Right atrium auricular region (tissue), 2 donors: ENCODE results near the gene CASP5. TPM values are rescaled to one million over a fixed set of nuclear protein-coding genes. Genes with fewer than 3 reads are reported as not detected.

Experiments used
- DNase-seq: peaks from one replicate; pipeline ENCODE4 v3.0.0-alpha.2; 2019; ENCODE audit warnings: low spot score
- H3K27ac ChIP-seq, 2 donors: fragments of 200-600 bp; sonication (generic); 1 replicate in 1 of 2; 2 replicates in 1 of 2; pipeline ENCODE4 v1.5.1; 2016 to 2019
- H3K27me3 ChIP-seq, 2 donors: fragments of 200-600 bp; sonication (generic); one replicate each; pipeline versions ENCODE4 v1.5.1 to v1.6.0; 2017 to 2019
- H3K36me3 ChIP-seq: fragments of 200-600 bp; sonication (generic); one replicate; pipeline ENCODE4 v1.5.1; 2016
- H3K4me1 ChIP-seq, 2 donors: fragments of 200-600 bp; sonication (generic); one replicate each; pipeline versions ENCODE4 v1.5.1 to v1.6.0; 2017 to 2019
- H3K4me3 ChIP-seq, 2 donors: fragments of 200-600 bp; sonication (generic); 1 replicate in 1 of 2; 2 replicates in 1 of 2; pipeline ENCODE4 v1.5.1; 2017 to 2019; ENCODE audit warnings: mild to moderate bottlenecking in 1 of 2, moderate library complexity in 1 of 2
- H3K9me3 ChIP-seq, 2 donors: fragments of 200-600 bp; sonication (generic); one replicate each; pipeline ENCODE4 v1.5.1; 2019
- total RNA-seq, 2 donors: library from RNA; depleted of rRNA; stranded (reverse); fragments of >200 nt; gene quantifications; one replicate each; pipeline ENCODE4 v1.1.0, GENCODE V29; 2016
- TF ChIP-seq, protein P1 (sequence below), 2 donors: fragments of 200-600 bp; sonication (generic); IDR thresholded peaks; one replicate each; pipeline ENCODE4 v1.5.1; 2019; ENCODE audit warnings: antibody characterized with exemption in 2 of 2

CASP5 gene
- total RNA-seq, 2 donors from 2014 or later = not detected

- peak overlapping the region; percentile 52 to 53 for H3K4me3 ChIP-seq
- H3K36me3 ChIP-seq = no peaks in the 10 kb centered on the region
- no peaks in the 10 kb centered on the region for H3K27me3 ChIP-seq
- peaks cover 0 to 15% of the 10 kb centered on the region in 2 donors for H3K9me3 ChIP-seq
- H3K27ac ChIP-seq = peak overlapping the region; percentile 79 to 81
- DNase-seq = peak; percentile 70
- H3K4me1 ChIP-seq = peaks cover 0 to 15% of the 10 kb centered on the region in 2 donors
- TF ChIP-seq, protein P1, sequence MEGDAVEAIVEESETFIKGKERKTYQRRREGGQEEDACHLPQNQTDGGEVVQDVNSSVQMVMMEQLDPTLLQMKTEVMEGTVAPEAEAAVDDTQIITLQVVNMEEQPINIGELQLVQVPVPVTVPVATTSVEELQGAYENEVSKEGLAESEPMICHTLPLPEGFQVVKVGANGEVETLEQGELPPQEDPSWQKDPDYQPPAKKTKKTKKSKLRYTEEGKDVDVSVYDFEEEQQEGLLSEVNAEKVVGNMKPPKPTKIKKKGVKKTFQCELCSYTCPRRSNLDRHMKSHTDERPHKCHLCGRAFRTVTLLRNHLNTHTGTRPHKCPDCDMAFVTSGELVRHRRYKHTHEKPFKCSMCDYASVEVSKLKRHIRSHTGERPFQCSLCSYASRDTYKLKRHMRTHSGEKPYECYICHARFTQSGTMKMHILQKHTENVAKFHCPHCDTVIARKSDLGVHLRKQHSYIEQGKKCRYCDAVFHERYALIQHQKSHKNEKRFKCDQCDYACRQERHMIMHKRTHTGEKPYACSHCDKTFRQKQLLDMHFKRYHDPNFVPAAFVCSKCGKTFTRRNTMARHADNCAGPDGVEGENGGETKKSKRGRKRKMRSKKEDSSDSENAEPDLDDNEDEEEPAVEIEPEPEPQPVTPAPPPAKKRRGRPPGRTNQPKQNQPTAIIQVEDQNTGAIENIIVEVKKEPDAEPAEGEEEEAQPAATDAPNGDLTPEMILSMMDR (IDR thresholded peaks at IDR 0.05) = no peak
Observed at GRCh38 chr11:104968856-104969776, 53.9 kb downstream of the CASP5 start.

- no peak for DNase-seq
- Histone ChIP-seq H3K27ac (peak within 1 kb of the TSS; percentile 79 to 81), H3K4me3 (peak within 1 kb of the TSS; percentile 52 to 53), H3K4me1 (peaks cover 0 to 15% of the 10 kb centered on the region in 2 donors), H3K36me3 (no peaks in the 10 kb centered on the region), H3K9me3 (peaks cover 0 to 9% of the 10 kb centered on the region in 2 donors), H3K27me3 (no peaks in the 10 kb centered on the region)
- TF ChIP-seq, protein P1 (IDR thresholded peaks at IDR 0.05) = no peak
Observed at GRCh38 chr11:104968355-104968855, 54.6 kb downstream of the CASP5 start, which contains the start of gene CASP4. CASP4 (minus strand) TSS chr11:104968574; CDS start chr11:104968525, 49 bp downstream.

DNA sequence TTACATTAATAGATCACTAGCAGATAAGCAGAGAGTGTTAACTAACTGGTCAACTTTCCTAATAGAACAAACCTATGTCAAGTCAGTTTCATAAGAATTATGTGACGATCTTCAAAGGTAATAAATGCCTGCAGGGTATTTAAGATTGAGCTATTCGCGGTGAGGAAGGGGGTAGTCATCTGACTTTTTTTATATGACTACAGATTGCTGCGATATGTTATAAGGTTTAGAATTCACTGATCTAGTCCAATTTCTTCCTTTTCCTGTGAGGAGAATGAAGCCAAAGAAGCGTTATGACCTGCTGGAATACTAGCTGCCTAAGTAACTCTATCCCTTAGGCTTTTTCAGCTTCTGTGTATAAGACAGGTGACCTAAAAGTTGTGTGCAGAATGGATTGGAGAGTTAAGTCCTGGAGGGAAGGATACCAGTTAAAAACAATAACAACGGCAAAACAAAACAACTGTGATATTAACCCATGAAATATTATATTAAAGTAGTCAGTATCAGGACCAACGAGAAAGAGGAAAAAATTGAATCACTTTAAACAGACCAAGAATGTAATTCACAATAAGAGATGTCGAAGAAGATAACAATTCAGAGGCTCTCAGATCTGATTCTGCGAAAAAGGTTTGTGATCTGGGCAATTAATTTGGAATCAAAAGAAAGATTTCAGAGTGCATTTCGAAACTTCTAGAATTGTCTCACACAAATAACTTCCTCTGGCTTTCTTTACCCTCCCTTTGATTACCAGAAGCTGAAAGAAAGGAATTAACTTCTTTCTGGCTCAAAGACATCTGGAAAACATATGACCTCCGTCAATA, 55.2 kb downstream of the CASP5 start:
- H3K9me3 ChIP-seq = peaks cover 0 to 3% of the 10 kb centered on the region in 2 donors
- no peaks in the 10 kb centered on the region for H3K27me3 ChIP-seq
- TF ChIP-seq, protein P1 (IDR thresholded peaks at IDR 0.05) = no peak
- no peaks in the 10 kb centered on the region for H3K36me3 ChIP-seq
- H3K4me3 ChIP-seq = peak overlapping the region; percentile 52 to 53
- H3K4me1 ChIP-seq = peaks cover 0 to 15% of the 10 kb centered on the region in 2 donors
- DNase-seq = no peak
- H3K27ac ChIP-seq = peak overlapping the region; percentile 79 to 81

DNA sequence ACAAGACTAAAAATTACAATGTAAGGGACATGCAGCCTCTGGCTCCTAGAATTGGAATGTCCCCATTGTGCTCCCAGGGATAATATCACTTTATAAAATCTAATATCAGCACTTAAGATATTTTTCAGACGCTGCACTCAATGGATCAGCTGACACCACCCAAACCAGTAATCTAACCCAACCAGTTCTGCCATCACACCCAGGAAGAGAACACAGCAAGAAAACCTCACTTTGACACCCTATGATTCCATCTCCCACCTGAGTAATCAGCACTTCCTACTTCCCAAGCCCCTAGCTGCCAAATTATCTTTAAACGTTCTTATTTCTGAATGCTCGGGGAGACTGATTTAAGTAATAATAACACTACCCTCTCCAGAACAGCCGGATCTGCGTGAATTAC, 57.2 kb downstream of the CASP5 start:
- Histone ChIP-seq H3K27me3 (no peaks in the 10 kb centered on the region), H3K36me3 (no peaks in the 10 kb centered on the region), H3K9me3 (no peaks in the 10 kb centered on the region), H3K4me3 (no peak overlapping the region), H3K4me1 (peaks cover 0 to 15% of the 10 kb centered on the region in 2 donors), H3K27ac (no peak overlapping the region)
- TF ChIP-seq, protein P1 (IDR thresholded peaks at IDR 0.05) = no peak
- no peak for DNase-seq

DNA sequence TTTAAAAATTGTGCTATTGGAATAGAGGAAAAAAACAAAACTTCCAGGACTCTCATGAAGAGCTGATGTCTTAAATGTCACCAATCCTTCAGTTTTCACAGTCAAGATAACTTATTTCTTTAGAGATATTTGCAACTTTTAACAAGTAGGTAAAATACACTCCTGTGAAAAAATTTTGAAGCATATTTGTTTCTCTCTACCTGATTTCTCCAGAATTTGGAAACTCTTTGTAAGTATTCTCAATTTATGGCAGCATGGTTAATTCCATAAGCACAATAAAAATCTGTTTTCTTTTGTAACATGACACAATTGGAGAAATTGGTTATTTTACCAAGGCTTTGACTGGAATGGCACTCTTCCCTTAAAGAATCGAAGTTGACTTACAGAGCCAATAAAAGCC, 58.7 kb downstream of the CASP5 start:
- Histone ChIP-seq H3K27me3 (no peaks in the 10 kb centered on the region), H3K27ac (no peak overlapping the region), H3K4me3 (no peak overlapping the region), H3K36me3 (no peaks in the 10 kb centered on the region), H3K4me1 (peaks cover 0 to 13% of the 10 kb centered on the region in 2 donors), H3K9me3 (no peaks in the 10 kb centered on the region)
- DNase-seq = no peak
- TF ChIP-seq, protein P1 (IDR thresholded peaks at IDR 0.05) = no peak
